COLO829 (cell line): ENCODE data around the gene ECT2L.
A peak's percentile ranks its signal among the peaks of the same experiment; 100 is the strongest.
"Not testable (repeated sequence)": the region's sequence is repeated elsewhere in the genome, so short reads cannot be mapped to it uniquely, and the experiment has no call there.

Experiments used
- DNase-seq: peaks from one replicate; pipeline ENCODE4 v3.0.0; 2012; ENCODE audit warnings: low spot score

The ECT2L gene

GRCh38 chr6:138936873-138937272, 141.0 kb downstream of the ECT2L start:
- DNase-seq = not testable (repeated sequence)

- peak; percentile 20 for DNase-seq
Observed at GRCh38 chr6:138943089-138943625, 147.3 kb downstream of the ECT2L start.

GRCh38 chr6:138944412-138944811, 148.5 kb downstream of the ECT2L start:
- no peak for DNase-seq

- no peak for DNase-seq
Observed at GRCh38 chr6:138945354-138945753, 149.5 kb downstream of the ECT2L start.

GRCh38 chr6:138948004-138948403, 152.1 kb downstream of the ECT2L start:
- DNase-seq = no peak

- DNase-seq = no peak
Observed at GRCh38 chr6:138948546-138949179, 152.8 kb downstream of the ECT2L start.

- DNase-seq = no peak
Observed at GRCh38 chr6:138953451-138953850, 157.6 kb downstream of the ECT2L start.
